ENCODE results near the gene AOAH.

AOAH gene, protein sequence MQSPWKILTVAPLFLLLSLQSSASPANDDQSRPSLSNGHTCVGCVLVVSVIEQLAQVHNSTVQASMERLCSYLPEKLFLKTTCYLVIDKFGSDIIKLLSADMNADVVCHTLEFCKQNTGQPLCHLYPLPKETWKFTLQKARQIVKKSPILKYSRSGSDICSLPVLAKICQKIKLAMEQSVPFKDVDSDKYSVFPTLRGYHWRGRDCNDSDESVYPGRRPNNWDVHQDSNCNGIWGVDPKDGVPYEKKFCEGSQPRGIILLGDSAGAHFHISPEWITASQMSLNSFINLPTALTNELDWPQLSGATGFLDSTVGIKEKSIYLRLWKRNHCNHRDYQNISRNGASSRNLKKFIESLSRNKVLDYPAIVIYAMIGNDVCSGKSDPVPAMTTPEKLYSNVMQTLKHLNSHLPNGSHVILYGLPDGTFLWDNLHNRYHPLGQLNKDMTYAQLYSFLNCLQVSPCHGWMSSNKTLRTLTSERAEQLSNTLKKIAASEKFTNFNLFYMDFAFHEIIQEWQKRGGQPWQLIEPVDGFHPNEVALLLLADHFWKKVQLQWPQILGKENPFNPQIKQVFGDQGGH

GRCh38 chr7:36723951-36724664 lies at the start of gene AOAH:
Gene AOAH (minus strand): TSS chr7:36724494. CDS start chr7:36724148, 346 bp downstream.
- peak; percentile 55 to 68 for DNase-seq (ENCODE audit: low read depth in 2 of 2)

GRCh38 chr7:36766451-36766850 lies 42.2 kb upstream of the AOAH start:
- DNase-seq (ENCODE audit: low read depth in 2 of 2) = no peak

- no peak for DNase-seq (ENCODE audit: low read depth in 2 of 2)
Observed at GRCh38 chr7:36765605-36766004, 41.3 kb upstream of the AOAH start.

- no peak for DNase-seq (ENCODE audit: low read depth in 2 of 2)
Observed at GRCh38 chr7:36764929-36765328, 40.6 kb upstream of the AOAH start.

DNA sequence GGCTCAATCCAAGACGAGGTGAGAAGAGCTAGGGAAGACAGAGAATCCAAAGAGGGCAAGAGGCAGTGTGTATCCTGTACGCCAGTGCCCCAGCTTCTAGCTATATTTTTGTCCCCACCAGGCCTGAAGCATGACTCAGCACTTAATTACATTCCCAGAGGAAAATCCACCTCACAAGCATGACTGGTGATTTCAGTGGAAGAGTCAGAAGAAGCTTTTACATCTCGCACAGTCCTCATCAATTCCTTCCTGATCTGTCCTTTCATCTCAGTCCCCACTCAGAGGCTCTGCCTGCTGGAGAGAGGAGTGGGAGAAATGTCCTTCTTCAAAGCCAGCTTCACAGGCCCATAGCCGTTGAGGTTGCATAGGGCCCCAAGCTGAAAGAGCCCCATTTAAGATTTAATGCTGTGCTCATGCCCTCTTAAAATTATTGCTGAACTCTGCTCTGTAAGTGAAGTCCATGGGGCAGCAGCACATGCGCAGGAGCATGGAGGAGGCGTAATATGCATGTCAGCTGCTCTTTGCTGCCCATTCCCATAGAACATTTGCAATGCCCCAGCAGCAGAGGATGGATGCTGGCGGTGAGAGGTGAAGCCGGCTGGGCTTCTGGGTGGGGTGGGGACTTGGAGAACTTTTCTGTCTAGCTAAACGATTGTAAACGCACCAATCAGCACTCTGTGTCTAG lies 39.0 kb upstream of the AOAH start:
- DNase-seq (ENCODE audit: low read depth in 2 of 2) = no peak

DNA sequence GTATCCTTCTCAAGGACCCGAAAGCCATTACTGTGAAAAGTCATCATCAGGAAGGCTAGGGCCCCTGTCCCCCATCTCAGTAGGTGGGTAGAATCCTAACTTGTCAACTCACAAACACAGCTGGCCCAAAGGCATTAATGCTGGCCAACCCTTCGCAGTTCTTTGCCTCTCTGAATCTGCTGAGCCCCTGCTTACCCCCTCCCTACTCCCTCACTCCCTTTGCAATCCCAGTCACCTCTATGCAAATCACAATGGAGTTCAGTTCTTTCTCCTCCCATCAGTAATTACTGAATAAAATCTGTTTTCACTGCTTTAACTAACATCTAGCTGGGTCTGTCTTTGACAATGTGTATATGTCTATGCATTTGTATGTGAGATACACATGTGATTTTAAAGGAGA lies 38.1 kb upstream of the AOAH start:
- DNase-seq (ENCODE audit: low read depth in 2 of 2) = no peak

GRCh38 chr7:36761835-36762234 lies 37.5 kb upstream of the AOAH start:
- DNase-seq (ENCODE audit: low read depth in 2 of 2) = no peak

GRCh38 chr7:36760856-36761762 lies 36.8 kb upstream of the AOAH start:
- no peak for DNase-seq (ENCODE audit: low read depth in 2 of 2)

DNA sequence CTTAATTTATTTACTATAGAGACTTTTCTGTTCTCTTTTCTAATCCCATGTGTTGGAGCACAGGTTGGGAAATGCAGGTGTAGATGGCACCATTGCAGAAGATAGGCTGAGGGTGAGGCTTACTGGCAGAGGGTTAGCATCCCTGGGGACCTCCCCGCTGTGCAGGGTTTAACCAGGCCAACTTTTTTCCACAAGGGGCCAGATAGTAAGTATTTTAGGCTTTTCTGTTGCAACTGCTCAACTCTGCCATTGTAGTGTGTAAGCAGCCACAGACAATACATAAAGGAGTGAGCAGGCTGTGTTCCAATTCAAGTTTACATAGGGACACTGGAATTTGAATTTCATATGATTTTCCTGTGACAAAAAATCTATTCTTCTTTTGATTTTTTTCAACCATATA lies 34.6 kb upstream of the AOAH start:
- DNase-seq (ENCODE audit: low read depth in 2 of 2) = no peak

DNA sequence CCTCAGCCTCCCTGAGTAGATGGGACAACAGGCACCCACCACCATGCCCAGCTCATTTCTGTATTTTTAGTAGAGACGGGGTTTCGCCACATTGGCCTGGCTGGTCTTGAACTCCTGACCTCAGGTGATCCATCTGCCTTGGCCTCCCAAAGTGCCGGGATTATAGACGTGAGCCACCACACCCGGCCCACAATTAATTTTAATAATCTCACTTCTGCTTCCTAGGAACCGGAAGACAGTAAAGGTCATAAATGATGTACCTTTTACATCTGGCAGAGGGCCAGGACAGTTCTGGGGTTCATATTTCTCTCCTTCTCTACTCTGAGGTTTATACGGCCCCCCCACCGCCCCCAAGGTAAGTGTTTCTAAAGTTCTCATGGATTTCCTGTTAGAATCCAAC lies 31.2 kb upstream of the AOAH start:
- no peak for DNase-seq (ENCODE audit: low read depth in 2 of 2)

DNA sequence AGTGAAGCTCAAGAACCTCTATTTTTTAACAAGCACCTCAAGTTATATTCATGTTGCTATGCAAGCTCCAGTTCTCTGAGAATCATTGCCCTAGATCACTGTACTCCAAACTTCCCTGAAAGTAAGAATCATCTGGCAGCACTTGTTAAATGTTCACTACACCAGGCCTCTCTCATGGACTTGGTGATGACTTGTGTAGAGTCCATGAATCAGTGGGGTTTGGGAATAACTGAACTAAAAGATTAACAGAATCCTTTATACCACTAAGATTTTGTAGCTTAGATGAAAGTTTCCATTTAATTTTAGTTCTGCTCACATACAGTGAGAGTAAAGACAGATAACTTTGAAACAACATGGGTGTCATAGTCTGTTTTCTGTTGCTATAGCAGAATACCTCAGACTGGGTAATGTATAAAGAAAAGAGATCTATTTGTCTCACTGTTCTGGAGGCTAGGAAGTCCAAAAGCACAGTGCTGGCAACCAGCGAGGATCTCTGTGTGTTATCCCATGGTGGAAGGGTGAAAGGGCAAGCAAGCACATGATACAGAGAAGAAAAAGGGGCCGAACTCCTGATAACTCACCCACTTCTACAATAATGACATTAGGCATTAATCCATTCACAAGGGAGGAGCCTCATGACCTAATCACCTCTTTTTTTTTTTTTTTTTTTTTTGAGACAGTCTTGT lies 27.9 kb upstream of the AOAH start:
- DNase-seq (ENCODE audit: low read depth in 2 of 2) = no peak

- no peak for DNase-seq (ENCODE audit: low read depth in 2 of 2)
Observed at GRCh38 chr7:36750451-36750850, 26.2 kb upstream of the AOAH start.

DNA sequence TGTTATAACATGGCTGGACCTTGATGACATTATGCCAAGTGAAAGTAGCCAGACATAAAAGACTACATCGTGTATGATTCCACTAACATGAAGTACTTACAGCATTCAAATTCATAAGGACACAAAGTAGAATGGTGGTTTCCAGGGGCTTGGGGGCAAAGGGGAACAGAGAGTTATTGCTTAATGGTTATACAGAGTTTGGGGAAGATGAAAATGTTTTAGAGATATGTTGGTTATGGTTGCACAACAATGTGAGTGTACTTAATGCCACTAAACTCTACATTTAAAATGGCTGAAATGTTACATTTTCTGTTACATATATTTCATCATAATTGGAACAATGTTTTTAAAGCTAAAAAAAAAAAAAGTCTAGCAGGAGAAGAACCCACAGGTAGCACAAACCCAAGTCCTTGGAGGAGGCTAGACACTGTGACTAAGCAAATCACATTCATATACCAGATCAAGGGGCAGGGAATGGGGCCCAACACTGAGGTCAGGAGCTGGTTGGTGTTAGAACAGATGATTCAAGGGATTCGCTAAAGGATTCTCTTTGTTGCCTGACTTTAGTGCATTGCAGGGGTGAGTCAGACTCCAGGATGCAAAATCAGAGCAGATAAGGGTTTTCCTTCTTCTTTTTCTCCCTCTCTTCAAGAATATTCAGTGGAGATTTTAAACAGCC lies 25.1 kb upstream of the AOAH start:
- no peak for DNase-seq (ENCODE audit: low read depth in 2 of 2)

DNA sequence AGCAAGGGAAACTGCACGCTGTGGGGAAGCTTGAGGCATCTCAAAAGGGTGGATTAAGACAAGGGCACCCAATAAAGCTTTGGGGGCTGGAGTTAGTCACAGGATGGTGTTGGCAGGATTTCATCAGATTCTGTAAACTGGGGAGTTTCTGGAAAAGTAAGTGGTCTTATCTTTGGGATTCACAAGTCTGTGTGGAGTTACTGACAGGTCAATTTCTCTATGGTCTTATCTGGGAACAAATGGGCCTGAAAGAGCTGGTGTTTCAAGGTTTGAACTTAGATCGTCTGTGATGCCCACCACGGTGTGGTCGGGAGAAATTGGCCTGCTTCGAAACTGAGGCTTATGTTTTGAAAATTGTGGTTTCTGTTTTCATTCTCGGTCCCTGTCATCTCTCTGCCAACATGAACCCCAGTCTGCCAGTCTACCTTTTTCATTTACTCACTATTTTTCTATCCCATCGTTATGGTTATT lies 23.8 kb upstream of the AOAH start:
- DNase-seq (ENCODE audit: low read depth in 2 of 2) = no peak

GRCh38 chr7:36747280-36748016 lies 23.2 kb upstream of the AOAH start:
- DNase-seq (ENCODE audit: low read depth in 2 of 2) = no peak

GRCh38 chr7:36746347-36746746 lies 22.1 kb upstream of the AOAH start:
- no peak for DNase-seq (ENCODE audit: low read depth in 2 of 2)

GRCh38 chr7:36742911-36743775 lies 18.8 kb upstream of the AOAH start:
- DNase-seq (ENCODE audit: low read depth in 2 of 2) = no peak

- no peak for DNase-seq (ENCODE audit: low read depth in 2 of 2)
Observed at GRCh38 chr7:36741866-36742265, 17.6 kb upstream of the AOAH start.
